PC-3 (cell line): Measurements from ENCODE around the gene FBXO24. TPM values are rescaled to one million over a fixed set of nuclear protein-coding genes. Genes with fewer than 3 reads are reported as not detected.

Experiments
- ATAC-seq: fragments of 200-7000 bp; cut with Tn5 transposase; 2 replicates; pipeline ENCODE4 v1.9.1; 2020; ENCODE audit warnings: mild to moderate bottlenecking, moderate library complexity
- BruUV-seq: library from RNA; stranded (reverse); fragments of 400-500 nt; replicated peaks from 2 replicates; lab custom pipeline; 2021; lab: Mats Ljungman, UMichigan
- CTCF ChIA-PET: fragments of 300-600 bp; sonication (Branson Sonifier 250); formaldehyde crosslinking; loops from one replicate; lab custom pipeline; 2022; ENCODE audit warnings: antibody characterized with exemption; lab: Charles Lee
- POLR2A ChIA-PET: fragments of 300-600 bp; sonication (Branson Sonifier 250); formaldehyde crosslinking; loops from one replicate; lab custom pipeline; 2022; ENCODE audit warnings: antibody characterized with exemption; ENCODE audit not compliant: unreplicated experiment; lab: Charles Lee
- DNase-seq: peaks from one replicate; pipeline ENCODE4 v3.0.0-alpha.2; 2015
- H2AFZ ChIP-seq: fragments of 300-600 bp; sonication (generic); 2 replicates; pipeline ENCODE4 v1.6.0; 2016; ENCODE audit warnings: antibody characterized with exemption, low read length
- H3F3A ChIP-seq: fragments of 300-600 bp; sonication (generic); one replicate; pipeline ENCODE4 v1.6.0; 2017; ENCODE audit warnings: antibody characterized with exemption, low read length, control low read depth, mild to moderate bottlenecking; ENCODE audit not compliant: unreplicated experiment
- H3K27ac ChIP-seq: fragments of 300-600 bp; sonication (generic); 2 replicates; pipeline ENCODE4 v1.5.1; 2016; ENCODE audit warnings: mild to moderate bottlenecking, low read length
- H3K27me3 ChIP-seq: fragments of 300-600 bp; sonication (generic); 2 replicates; pipeline ENCODE4 v1.6.1; 2016; ENCODE audit warnings: low read length, mixed read lengths
- H3K36me3 ChIP-seq: fragments of 300-600 bp; sonication (generic); 2 replicates; pipeline ENCODE4 v1.6.1; 2016; ENCODE audit warnings: low read depth, mixed run types, low read length, mixed read lengths
- H3K4me1 ChIP-seq: fragments of 300-600 bp; sonication (generic); 2 replicates; pipeline ENCODE4 v1.5.1; 2016; ENCODE audit warnings: low read length; ENCODE audit not compliant: insufficient read depth
- H3K4me2 ChIP-seq: fragments of 300-600 bp; sonication (generic); 2 replicates; pipeline ENCODE4 v1.6.0; 2016; ENCODE audit warnings: low read length
- H3K4me3 ChIP-seq: fragments of 300-600 bp; sonication (generic); 2 replicates; pipeline ENCODE4 v1.5.1; 2016; ENCODE audit warnings: mild to moderate bottlenecking, low read length, mixed read lengths
- H3K79me2 ChIP-seq: fragments of 300-600 bp; sonication (generic); 2 replicates; pipeline ENCODE4 v1.6.1; 2017; ENCODE audit warnings: low read length, mixed read lengths
- H3K9ac ChIP-seq: fragments of 300-600 bp; sonication (generic); 2 replicates; pipeline ENCODE4 v1.6.0; 2016; ENCODE audit warnings: mild to moderate bottlenecking, low read length
- H3K9me2 ChIP-seq: fragments of 300-600 bp; sonication (generic); replicated peaks from 2 replicates; pipeline ENCODE4 v1.6.1; 2016; ENCODE audit warnings: mixed run types, low read length, mixed read lengths
- H3K9me3 ChIP-seq: fragments of 300-600 bp; sonication (generic); 2 replicates; pipeline ENCODE4 v1.6.1; 2016; ENCODE audit warnings: low read length, mixed read lengths
- H4K20me1 ChIP-seq: fragments of 300-600 bp; sonication (generic); 2 replicates; pipeline ENCODE4 v1.6.1; 2016; ENCODE audit warnings: low read length, mixed read lengths
- EZH2 ChIP-seq: fragments of 300-600 bp; sonication (generic); IDR thresholded peaks from one replicate; pipeline ENCODE4 v1.6.1; 2017; ENCODE audit warnings: antibody characterized with exemption, mild to moderate bottlenecking, low read length; ENCODE audit not compliant: unreplicated experiment
- EZH2phosphoT487 ChIP-seq: fragments of 300-600 bp; sonication (generic); IDR thresholded peaks from 2 replicates; pipeline ENCODE4 v1.6.1; 2018; ENCODE audit warnings: mild to moderate bottlenecking, antibody characterized with exemption, low read length, borderline replicate concordance
- intact Hi-C: fragments of 100-400 bp; cut with micrococcal nuclease; formaldehyde crosslinking; loops from 2 replicates; pipeline ENCODE4 v1.9.0; 2023
- total RNA-seq: library from RNA; depleted of rRNA; stranded (reverse); fragments of >200 nt; gene quantifications from 2 replicates; pipeline ENCODE4 v1.2.3, GENCODE V29; 2014
- TF ChIP-seq, protein P1 (sequence below): fragments of 300-600 bp; sonication (generic); conservative IDR thresholded peaks from 2 replicates; pipeline ENCODE4 v1.5.1; 2017; ENCODE audit warnings: antibody characterized with exemption, low read depth, mild to moderate bottlenecking, low read length

Gene FBXO24
- total RNA-seq, 1 experiment from 2014 or later = 0.40 TPM

DNA sequence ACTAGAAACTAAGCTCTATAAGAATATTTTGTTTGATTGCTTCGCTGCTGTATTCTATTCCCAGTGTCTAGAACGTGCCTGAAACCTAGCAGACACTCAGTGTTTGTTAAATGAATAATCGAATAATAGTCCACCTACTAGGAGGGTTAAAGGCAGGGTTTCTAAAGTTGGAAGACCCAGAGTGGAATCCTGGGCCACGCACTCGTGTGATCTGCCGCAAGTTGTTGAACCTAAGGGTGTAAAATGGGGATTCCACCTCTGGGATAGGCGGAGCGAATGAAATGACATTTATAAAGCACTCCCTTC is 47.8 kb upstream of the FBXO24 start:
- Histone ChIP-seq H3K4me2 (peak overlapping the region; percentile 88), H4K20me1 (no peaks in the 10 kb centered on the region), H3K9ac (peak overlapping the region; percentile 44), H3F3A (no peaks in the 10 kb centered on the region), H3K9me2 (no peaks in the 10 kb centered on the region), H3K79me2 (peaks cover 30% of the 10 kb centered on the region), H3K36me3 (no peaks in the 10 kb centered on the region), H3K4me3 (peak overlapping the region; percentile 69), H2AFZ (peak overlapping the region; percentile 96), H3K9me3 (no peaks in the 10 kb centered on the region), H3K4me1 (peaks cover 7% of the 10 kb centered on the region), H3K27me3 (no peaks in the 10 kb centered on the region), H3K27ac (0 out of 2 replicates have a peak overlapping the region, but pooled peaks have one; percentile 2)
- ChIA-PET POLR2A (interaction anchor here (0.7 kb wide), 1 partner anchor 9 kb away, joined by 3 read pairs; no protein-coding TSS in a partner anchor), CTCF (interaction anchor here (0.7 to 1.4 kb wide), 3 partner anchors 8 to 56 kb away, joined by 3 to 8 read pairs (median 5); no protein-coding TSS in a partner anchor)
- intact Hi-C loops = loop anchor here (2.0 kb wide), 1 partner anchor 60 kb away; the partner anchor contains the start of gene TSC22D4
- TSS peak; percentile 79 for BruUV-seq
- ATAC-seq = peak; percentile 1
- TF ChIP-seq EZH2phosphoT487 (no peak), EZH2 (no peak)
- TF ChIP-seq, protein P1, sequence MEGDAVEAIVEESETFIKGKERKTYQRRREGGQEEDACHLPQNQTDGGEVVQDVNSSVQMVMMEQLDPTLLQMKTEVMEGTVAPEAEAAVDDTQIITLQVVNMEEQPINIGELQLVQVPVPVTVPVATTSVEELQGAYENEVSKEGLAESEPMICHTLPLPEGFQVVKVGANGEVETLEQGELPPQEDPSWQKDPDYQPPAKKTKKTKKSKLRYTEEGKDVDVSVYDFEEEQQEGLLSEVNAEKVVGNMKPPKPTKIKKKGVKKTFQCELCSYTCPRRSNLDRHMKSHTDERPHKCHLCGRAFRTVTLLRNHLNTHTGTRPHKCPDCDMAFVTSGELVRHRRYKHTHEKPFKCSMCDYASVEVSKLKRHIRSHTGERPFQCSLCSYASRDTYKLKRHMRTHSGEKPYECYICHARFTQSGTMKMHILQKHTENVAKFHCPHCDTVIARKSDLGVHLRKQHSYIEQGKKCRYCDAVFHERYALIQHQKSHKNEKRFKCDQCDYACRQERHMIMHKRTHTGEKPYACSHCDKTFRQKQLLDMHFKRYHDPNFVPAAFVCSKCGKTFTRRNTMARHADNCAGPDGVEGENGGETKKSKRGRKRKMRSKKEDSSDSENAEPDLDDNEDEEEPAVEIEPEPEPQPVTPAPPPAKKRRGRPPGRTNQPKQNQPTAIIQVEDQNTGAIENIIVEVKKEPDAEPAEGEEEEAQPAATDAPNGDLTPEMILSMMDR = no peak
- no peak for DNase-seq

DNA sequence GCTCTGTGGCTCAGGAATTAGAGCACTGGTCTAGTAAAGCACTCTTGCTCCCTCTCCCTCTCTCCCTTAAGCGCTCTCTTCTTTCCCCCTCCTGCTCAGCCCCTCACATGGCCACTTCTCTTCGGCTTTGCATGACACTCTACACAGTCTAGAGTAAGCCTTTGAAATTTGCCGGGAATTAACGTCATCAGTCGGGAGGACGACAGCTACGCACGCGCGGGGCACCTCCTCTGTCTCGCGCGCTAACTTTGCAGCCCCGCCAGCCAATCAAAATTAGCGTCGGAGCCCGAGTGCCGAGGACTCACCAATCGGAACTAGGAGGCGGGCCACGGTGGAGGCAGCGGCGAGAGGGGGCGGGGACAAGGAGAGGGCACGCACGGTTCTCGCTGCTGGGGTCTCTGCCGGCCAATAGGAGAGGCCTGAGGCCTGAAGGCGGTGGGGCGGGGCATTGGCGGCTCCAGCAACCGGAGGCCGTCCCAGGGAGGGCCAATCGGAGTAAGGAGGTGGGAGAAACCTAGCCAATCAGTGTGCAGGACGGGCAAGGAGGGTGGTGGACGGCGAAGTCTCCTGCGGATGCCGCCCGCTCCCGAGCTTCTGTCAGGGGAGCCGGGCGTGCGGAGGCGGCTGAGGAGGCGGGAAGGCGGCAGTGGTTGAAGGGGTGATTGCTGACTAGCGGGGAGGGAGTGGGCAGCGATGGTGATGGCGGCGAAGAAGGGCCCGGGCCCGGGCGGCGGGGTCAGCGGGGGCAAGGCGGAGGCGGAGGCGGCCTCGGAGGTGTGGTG is 47.3 kb upstream of the FBXO24 start, which contains the start of gene AGFG2:
Gene AGFG2 (plus strand): TSS at position 550 of the 782 bp plus-strand sequence. CDS start 144 bp downstream, at position 694.
- Histone ChIP-seq H2AFZ (peak within 1 kb of the TSS; percentile 96), H3K4me2 (peak within 1 kb of the TSS; percentile 96), H3K79me2 (peaks cover 36% of the 10 kb centered on the region), H3K4me1 (peaks cover 13% of the 10 kb centered on the region), H3F3A (no peaks in the 10 kb centered on the region), H3K9me2 (no peaks in the 10 kb centered on the region), H3K4me3 (peak within 1 kb of the TSS; percentile 78), H3K27ac (0 out of 2 replicates have a peak within 1 kb of the TSS, but pooled peaks have one; percentile 2), H3K36me3 (no peaks in the 10 kb centered on the region), H4K20me1 (no peaks in the 10 kb centered on the region), H3K9me3 (no peaks in the 10 kb centered on the region), H3K27me3 (no peaks in the 10 kb centered on the region), H3K9ac (peak within 1 kb of the TSS; percentile 44)
- TF ChIP-seq, protein P1 = no peak
- no peak for TF ChIP-seq EZH2
- TF ChIP-seq EZH2phosphoT487 = no peak
- no TSS peak for BruUV-seq
- DNase-seq (peak; percentile 99), ATAC-seq (peak; percentile 97)
- intact Hi-C loops = loop anchor here (2.0 kb wide), 1 partner anchor 60 kb away; the partner anchor contains the start of gene TSC22D4
- ChIA-PET CTCF (interaction anchor here (0.6 to 1.4 kb wide), 3 partner anchors 21 to 57 kb away, joined by 5 to 13 read pairs (median 8); partner anchors contain the start of gene NYAP1), POLR2A (interaction anchor here (0.6 to 0.7 kb wide), 3 partner anchors 9 to 1926 kb away, joined by 3 to 6 read pairs (median 3); partner anchors contain the start of gene LRWD1)
